ENCODE data around the gene PI4KB. TPM values are rescaled to one million over a fixed set of nuclear protein-coding genes. Genes with fewer than 3 reads are reported as not detected.

The PI4KB gene
- total and polyA plus RNA-seq, 2 of the 13 experiments (the other 11 are each of a cell fraction or from before 2014, with no cell fraction given) = 19.5 to 29.3 TPM

GRCh38 chr1:151255381-151255780 is 71.8 kb downstream of the PI4KB start:
- BruUV-seq (replicated peaks) = no TSS peak
- peaks cover 44% of the 10 kb centered on the region for H3K79me2 ChIP-seq (ENCODE audit: insufficient read depth, low read length)
- ATAC-seq = no peak
- no peaks in the 10 kb centered on the region for H3K36me3 ChIP-seq (replicated peaks in 1 of 2; ENCODE audit: control insufficient read depth in 1 of 2, insufficient read depth in 2 of 2, low read length in 2 of 2)
- no peak for DNase-seq (ENCODE audit: low spot score)
- no peaks in the 10 kb centered on the region; a peak in 1 of 5 replicates for H3K27me3 ChIP-seq (ENCODE audit: control insufficient read depth in 1 of 2, insufficient read depth in 2 of 2, low read length in 2 of 2)
- H3K27ac ChIP-seq (ENCODE audit: extremely low read length, insufficient read depth, low read length) = peak overlapping the region; percentile 86
- H2AFZ ChIP-seq (ENCODE audit: low read length) = no peak overlapping the region
- in situ Hi-C loops (cut with HindIII; ENCODE audit: extremely low pct_ligation_motif_present, low pct_unique_long_range_greater_than_20kb) = no loop called here
- peak overlapping the region; percentile 90 for H3K4me2 ChIP-seq (ENCODE audit: low read depth, low read length)
- ChIA-PET CTCF (ENCODE audit: low intra/inter-chr PET ratio, low total read pairs) (no interaction called here), POLR2A (interaction anchor here (1.1 to 5.9 kb wide), 8 partner anchors 10 to 85 kb away, joined by 3 to 71 read pairs (median 12); partner anchors contain the start of genes VPS72 and ZNF687)
- intact Hi-C loops (cut with micrococcal nuclease; ENCODE audit: unreplicated experiment) = loop anchor here (2.0 kb wide), 1 partner anchor 25 kb away; no protein-coding TSS in a partner anchor
- 2% methylated on average over 10 of the region's 10 CpGs for WGBS (ENCODE audit: low lambda C conversion rate)
- no peaks in the 10 kb centered on the region for H4K20me1 ChIP-seq (ENCODE audit: insufficient read depth, low read length)
- no peaks in the 10 kb centered on the region for H3K9me3 ChIP-seq (ENCODE audit: low read length)
- peak overlapping the region; percentile 90 for H3K9ac ChIP-seq (ENCODE audit: insufficient read depth, low read depth, low read length)
- peaks cover 25% of the 10 kb centered on the region for H3K4me1 ChIP-seq (ENCODE audit: insufficient read depth, low read length)
- FAIRE-seq = no peak
- no peak for TF ChIP-seq HMGA1 (CRISPR knock-in tag; conservative IDR thresholded peaks at IDR 0.05)
- no peak for TF ChIP-seq MAX (IDR thresholded peaks at IDR 0.05)
- no peak for TF ChIP-seq ZNF234 (CRISPR knock-in tag; conservative IDR thresholded peaks at IDR 0.05)
- no peak for TF ChIP-seq ZNF430 (CRISPR knock-in tag; IDR thresholded peaks at IDR 0.05)
- TF ChIP-seq GRHL1 (CRISPR knock-in tag; conservative IDR thresholded peaks at IDR 0.05) = no peak
- peak overlapping the region; percentile 67 to 90 (median 86) for H3K4me3 ChIP-seq (replicated peaks in 1 of 3; ENCODE audit: insufficient read depth in 1 of 3, low read depth in 2 of 3, low read length in 3 of 3)

Measured in HepG2 (cell line).